DLD1 (cell line): ENCODE measurements around the gene PRSS12.
"Not testable (repeated sequence)": the region's sequence is repeated elsewhere in the genome, so short reads cannot be mapped to it uniquely, and the experiment has no call there.

ENCODE experiments used
- in situ Hi-C: cut with HindIII; loops from 2 replicates; pipeline ENCODE4 v1.10.0; 2017; ENCODE audit warnings: low sequenced_read_pairs

Gene PRSS12

DNA sequence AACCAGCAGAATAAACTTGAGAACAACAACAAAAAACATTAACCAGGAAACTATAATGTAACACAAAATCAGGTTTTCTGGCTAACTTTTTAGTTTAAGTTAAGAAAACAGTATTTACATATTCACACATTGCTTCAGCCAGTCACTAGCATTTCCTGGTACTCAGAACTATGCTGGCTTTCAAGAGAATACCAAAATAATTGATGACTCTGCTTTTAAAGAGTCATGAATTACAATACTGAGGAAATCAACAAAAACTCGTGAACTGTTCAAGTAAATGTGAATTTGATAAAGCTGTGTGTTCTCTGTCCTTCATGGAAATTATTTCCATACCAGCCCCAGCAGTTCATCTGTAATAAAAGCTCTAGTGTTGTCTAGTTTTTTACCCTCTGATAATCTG lies 27.4 kb downstream of the PRSS12 start:
- in situ Hi-C loops, result no loop called here

DNA sequence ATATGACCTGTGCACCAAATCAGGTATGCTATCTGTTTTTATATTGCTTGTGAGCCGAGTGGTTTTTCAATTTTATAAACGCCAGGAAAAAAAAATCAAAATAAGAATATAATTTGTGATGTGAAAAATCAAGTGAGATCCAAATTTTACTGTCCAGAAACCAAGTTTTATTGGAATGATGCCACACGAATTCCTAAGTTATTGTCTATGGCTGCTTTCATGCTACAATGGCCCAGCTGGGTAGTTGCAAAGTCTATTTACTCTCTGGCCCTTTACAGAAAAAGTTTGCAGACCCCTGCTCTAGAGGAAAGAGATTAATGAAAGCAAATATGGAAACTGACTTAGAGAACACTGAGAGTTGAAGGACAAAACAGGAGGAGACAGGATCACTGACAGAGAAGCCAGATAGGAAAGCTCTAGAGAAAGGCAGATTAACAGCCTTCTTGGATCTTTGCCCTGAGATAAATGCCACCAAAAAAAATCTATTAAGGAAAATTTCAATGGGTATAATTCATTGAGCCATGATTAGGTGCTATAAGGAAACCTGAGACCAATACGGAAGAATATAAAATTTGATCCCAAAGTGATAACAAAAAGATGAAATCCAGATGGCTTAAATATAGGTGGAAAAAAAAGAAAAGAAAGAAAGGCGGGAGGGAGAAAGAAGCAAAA lies 29.8 kb downstream of the PRSS12 start:
- in situ Hi-C loops, result no loop called here

GRCh38 chr4:118318931-118319330 lies 33.9 kb downstream of the PRSS12 start:
- in situ Hi-C loops, result no loop called here

- in situ Hi-C loops, result no loop called here
Measured at GRCh38 chr4:118317691-118318090, 35.1 kb downstream of the PRSS12 start.

DNA sequence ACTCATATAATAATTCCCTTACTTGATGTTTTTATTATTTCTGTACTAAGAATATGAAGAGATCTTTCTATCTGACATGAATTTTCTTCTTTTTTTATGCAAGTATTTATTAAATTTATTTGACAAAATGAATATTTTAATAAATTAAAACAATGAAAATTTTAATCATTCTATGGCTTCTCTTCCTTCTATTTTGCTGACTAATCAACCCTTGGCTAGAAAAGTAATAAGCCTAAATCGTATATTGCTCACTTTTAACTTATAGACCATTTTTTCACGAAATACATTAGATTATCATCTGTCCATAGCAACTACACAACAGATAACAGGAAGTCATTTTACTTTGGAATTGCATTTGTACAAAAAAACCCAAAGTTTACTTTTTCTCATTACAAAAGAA lies 38.6 kb downstream of the PRSS12 start:
- in situ Hi-C loops, result no loop called here

DNA sequence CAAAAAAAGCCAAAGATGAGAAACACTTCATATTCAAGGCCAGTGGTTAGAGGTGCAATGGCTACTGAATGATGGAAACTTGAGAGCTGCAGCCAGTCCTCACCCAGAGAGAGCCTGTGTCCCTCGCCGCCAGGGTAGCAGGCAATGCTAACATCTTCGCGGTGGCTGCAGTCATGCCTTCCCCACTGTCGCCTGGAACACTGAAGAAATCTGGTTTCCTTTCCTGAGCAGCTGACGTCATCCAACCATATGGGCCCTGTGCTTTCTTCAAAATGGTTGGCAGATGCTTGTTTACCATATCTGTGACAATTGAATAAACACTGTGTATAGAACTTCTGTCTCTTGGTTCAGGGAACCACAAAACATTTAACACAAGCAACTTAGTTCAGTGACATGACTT lies 39.7 kb downstream of the PRSS12 start:
- in situ Hi-C loops, result no loop called here

DNA sequence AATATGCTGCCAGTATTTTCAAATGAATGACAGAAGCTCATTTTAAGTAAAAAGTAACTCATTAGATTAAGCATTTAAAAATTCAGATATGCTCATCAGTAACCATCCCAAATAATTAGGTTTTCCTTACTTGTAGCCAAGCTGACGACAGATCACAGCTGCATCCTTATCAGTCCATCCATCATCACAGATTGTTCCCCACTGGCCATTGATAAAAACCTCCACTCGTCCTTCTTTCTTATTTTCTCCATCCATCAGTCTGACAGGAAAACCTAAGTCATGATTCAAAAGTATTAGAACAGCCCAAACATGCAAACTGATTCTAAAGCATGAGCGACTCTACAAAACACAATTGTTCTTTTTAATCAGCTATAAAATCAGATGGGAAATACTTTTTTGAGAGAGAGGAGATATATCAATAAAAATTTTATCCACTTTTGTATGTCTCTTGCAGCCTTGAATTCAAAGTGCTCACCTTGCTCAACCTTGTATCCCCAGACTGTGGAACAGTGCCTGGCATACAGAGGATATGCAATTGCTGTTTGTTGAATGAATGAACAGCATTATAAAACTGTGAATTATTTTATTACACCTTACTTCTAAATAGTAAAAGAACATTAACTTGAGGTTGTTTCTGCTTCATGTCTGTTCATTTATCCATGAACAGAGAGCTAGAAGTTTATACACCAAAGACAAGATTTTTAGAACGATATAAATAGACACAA lies 44.3 kb downstream of the PRSS12 start:
- in situ Hi-C loops, result no loop called here

- in situ Hi-C loops, result no loop called here
Measured at GRCh38 chr4:118307643-118308042, 45.2 kb downstream of the PRSS12 start.

GRCh38 chr4:118299619-118300018 lies 53.2 kb downstream of the PRSS12 start:
- in situ Hi-C loops, result not testable (repeated sequence)

GRCh38 chr4:118296729-118297128 lies 56.1 kb downstream of the PRSS12 start:
- in situ Hi-C loops, result no loop called here

DNA sequence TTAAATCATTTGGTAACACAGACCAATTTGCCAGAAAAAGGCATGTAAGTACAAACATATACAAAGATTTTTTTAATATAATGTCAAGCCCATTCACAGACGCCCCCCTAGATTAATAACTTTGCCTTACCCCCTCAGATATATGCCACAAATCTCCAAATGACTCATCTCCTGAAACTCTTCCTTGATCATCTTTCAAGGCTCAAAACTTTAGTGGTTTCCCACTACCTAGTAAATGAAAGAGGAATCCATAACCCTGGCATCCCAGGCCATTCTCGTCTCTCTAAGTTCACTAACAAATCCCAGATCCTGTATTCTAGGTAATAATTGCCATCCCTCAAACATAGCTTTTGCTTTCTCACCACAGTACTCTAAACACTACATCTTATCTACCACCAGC lies 61.9 kb downstream of the PRSS12 start:
- in situ Hi-C loops, result no loop called here

- in situ Hi-C loops, result no loop called here
Measured at GRCh38 chr4:118289794-118290193, 63.0 kb downstream of the PRSS12 start.

GRCh38 chr4:118287711-118288451 lies 64.9 kb downstream of the PRSS12 start:
- in situ Hi-C loops, result no loop called here

DNA sequence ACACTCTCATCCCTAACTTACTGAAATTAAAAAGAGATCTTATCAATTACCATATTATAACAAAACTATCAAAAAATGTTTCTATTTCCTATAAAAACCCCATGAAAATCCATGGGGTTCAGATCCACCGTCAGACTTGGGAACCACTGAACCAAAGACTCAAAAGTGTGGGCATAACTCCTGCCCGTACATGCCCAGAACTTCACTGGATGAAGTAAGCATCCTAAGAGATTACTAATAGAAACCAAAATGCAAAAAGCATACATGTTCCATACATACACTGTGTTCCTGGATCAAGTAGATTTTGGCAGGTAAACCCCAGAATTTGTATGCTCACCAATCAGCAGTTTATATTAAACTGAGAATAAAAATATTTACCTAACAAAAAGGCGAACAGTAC lies 66.1 kb downstream of the PRSS12 start:
- in situ Hi-C loops, result no loop called here

DNA sequence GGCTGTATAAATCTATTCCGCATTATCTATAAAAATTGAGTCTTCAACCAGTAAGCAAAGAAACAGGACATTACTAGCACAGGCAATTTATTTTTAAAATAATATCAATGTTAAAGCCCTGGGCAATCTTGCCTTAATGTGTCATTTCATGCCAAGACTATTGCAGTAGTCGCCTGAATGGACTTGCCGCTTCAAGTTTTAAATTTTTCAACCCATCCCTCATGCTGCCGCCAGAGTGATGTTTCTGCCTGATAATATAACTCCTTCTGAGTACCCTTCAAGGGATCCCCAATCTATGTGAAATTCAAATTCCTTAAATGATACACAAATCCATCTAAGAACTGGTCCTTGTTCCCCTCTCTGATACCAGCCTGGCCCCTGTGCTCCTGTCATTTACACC lies 66.9 kb downstream of the PRSS12 start:
- in situ Hi-C loops, result no loop called here

- in situ Hi-C loops, result no loop called here
Measured at GRCh38 chr4:118284169-118284568, 68.6 kb downstream of the PRSS12 start.

- in situ Hi-C loops, result no loop called here
Measured at GRCh38 chr4:118282692-118283091, 70.1 kb downstream of the PRSS12 start.

DNA sequence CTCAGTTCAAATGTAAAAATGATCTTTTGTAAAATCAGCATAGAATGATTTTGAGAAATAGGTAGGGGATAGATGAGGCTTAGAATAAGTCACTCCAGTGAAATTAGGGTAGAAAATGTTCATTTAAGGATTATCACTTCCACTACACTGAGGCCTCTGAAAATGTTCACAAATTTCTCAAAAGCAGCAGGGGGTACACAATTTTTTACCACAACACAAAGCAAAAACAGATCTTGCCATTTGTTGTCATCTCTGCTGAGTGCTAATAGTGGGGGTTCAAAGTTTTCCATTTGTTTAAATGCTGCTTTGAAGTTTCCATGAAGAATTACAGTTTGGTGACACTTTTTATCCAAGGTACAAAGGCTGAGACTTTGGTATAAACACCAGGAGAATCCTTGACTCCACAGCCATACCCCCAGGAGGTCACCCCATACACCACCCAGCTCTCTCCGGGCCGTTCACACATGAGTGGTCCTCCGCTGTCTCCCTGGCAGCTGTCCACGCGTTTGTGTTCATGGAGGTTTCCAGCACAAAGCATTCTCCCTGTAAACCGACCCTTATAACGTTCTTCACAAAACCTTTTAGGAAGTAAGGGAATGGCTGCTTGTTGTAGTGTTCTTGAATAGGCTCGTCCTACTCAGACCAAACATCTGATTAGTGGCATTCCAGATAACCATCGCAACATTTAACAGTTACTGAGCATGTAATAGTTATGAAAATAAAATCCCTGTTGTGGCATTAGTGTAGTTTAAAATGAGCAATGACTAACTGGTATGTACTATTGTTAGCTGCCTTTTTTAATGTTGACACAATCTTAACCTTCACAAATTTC lies 71.0 kb downstream of the PRSS12 start:
- in situ Hi-C loops, result no loop called here

GRCh38 chr4:118280501-118281218 lies 72.1 kb downstream of the PRSS12 start:
- in situ Hi-C loops, result no loop called here

DNA sequence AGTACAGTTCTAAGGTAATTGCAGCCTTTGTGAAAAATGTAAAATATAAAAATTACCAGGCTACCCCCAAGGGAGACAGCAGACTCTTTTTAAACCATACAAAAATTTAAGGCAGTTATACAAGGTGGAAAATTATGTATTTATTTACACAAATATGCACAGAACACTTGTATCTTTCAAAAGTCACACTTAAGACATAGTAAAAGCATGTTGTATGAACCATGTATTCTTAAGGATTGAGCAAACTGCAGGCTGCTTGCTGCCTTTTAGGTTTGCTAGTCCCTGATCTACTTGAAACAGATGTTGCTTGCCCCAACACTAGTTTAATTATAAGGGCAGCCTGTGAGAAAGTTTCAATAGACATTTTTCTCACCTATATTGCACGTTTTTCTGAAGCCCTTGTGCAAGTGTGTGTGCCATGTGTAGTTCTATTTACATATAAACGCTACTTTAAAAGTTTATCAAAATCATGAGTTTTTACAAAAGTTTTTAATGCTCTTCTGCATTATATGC lies 72.8 kb downstream of the PRSS12 start:
- in situ Hi-C loops, result no loop called here
